C4-2B (cell line): ENCODE results near the gene DAPL1.

ENCODE experiments used
- CTCF ChIP-seq: fragments of 450-650 bp; conservative IDR thresholded peaks from 2 replicates; pipeline ENCODE4 v1.5.1; 2017; ENCODE audit warnings: mild to moderate bottlenecking
- ZFX ChIP-seq: fragments of 450-650 bp; IDR thresholded peaks from 2 replicates; pipeline ENCODE4 v1.6.1; 2017

GRCh38 chr2:158830201-158830600 is 35.1 kb downstream of the DAPL1 start:
- TF ChIP-seq CTCF (no peak), ZFX (no peak)
